Fibroblast of mammary gland (primary cell): ENCODE data around the gene KRTAP5-4.

Experiments used
- DNase-seq: peaks from one replicate; pipeline ENCODE4 v3.0.0-alpha.2; 2010; ENCODE audit warnings: low read depth
- H3K4me3 ChIP-seq: 2 replicates; pipeline ENCODE4 v1.5.1; 2011; ENCODE audit warnings: low read depth, mild to moderate bottlenecking, low read length, moderate library complexity; ENCODE audit not compliant: control insufficient read depth
- CTCF ChIP-seq: conservative IDR thresholded peaks from 2 replicates; pipeline ENCODE4 v1.5.1; 2011; ENCODE audit warnings: low read depth, low read length, inconsistent platforms; ENCODE audit not compliant: control insufficient read depth, insufficient read depth

The KRTAP5-4 gene

GRCh38 chr11:1656061-1656441 lies 34.1 kb upstream of the KRTAP5-4 start:
- TF ChIP-seq CTCF = no peak
- no peak overlapping the region for H3K4me3 ChIP-seq

DNA sequence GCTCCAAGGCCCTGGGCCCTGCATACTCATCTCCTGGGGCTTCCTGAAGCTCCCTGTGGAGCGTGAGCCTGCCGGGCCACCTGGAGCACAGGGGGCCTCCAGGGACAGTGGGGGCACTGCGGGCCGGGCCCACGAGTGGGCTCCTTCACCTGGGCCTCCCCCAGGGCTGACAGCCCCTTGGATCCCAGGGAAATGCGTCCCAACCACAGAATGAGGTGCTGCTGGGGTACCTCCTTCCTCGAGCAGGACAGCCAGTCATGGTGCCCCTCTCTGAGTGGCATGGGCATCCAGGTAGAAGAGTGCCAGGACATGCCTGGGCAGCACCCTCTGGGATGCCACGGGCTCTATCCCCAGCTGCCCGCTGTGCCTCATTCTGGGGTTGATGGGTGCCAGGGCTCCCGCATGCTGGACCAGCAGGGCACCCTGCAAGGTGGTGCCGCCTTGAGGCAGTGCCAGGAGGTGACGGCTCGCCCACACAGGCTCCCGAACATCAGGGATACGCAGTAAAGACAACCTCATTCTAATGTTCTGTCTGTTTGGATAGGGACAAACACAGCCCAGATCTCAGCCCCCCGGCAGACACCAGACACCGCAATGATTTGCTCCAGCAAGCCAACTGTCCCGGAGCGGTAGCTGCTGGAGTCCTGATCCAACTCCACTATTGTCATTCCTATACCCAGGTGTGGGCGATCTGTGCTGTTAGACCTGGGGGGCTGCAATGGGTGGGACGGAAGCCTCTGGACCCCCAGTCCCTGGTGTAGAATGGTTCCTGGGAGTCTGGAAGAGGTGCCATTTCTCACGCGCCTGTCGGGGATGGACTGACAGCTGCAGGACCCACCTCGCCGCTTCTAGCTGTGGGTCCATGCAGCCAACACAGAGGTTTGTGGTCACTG lies 33.5 kb upstream of the KRTAP5-4 start:
- H3K4me3 ChIP-seq = no peak overlapping the region
- no peak for DNase-seq
- no peak for TF ChIP-seq CTCF

More at GRCh38 chr11:1656061-1656441, 34.1 kb upstream of the KRTAP5-4 start:
- DNase-seq = no peak

DNA sequence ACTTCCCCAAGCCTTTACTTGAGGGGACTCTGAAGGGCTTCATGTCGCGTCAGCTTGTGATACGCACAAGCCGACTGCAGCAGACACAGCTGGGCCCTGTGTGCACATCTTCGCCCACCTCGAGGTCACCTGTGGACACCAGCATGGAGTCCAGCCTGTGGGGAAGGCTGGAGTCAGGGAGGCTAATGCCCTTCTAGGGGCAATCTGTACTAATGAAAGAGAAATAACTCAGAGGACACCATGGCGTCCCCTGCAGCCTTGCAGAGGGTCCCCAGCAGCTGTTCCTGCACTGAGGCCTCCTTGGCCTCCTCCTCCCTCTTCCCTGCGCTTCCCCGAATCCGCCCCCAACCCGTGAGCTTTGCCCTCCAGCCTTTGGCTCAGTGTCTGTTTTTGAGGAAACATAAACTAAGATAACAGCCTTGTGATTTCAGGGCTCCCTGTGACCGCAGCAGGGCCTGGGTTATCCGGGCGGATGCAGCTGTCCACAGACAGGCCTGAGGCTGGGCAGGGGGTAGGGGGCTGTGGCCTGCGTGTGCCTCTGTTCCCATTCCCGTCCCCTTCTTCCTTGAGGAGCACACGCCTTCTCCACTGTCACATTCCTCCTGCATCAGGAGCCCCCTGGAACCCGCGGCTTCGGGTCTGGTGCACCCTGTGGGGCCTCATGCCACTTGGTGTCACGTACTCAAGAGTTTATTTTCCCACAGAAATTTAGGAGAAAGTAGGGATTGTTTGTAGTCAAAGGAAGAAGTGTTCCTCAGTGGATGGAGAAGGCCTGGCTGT lies 32.6 kb upstream of the KRTAP5-4 start:
- no peak for DNase-seq
- H3K4me3 ChIP-seq = no peak overlapping the region
- no peak for TF ChIP-seq CTCF

DNA sequence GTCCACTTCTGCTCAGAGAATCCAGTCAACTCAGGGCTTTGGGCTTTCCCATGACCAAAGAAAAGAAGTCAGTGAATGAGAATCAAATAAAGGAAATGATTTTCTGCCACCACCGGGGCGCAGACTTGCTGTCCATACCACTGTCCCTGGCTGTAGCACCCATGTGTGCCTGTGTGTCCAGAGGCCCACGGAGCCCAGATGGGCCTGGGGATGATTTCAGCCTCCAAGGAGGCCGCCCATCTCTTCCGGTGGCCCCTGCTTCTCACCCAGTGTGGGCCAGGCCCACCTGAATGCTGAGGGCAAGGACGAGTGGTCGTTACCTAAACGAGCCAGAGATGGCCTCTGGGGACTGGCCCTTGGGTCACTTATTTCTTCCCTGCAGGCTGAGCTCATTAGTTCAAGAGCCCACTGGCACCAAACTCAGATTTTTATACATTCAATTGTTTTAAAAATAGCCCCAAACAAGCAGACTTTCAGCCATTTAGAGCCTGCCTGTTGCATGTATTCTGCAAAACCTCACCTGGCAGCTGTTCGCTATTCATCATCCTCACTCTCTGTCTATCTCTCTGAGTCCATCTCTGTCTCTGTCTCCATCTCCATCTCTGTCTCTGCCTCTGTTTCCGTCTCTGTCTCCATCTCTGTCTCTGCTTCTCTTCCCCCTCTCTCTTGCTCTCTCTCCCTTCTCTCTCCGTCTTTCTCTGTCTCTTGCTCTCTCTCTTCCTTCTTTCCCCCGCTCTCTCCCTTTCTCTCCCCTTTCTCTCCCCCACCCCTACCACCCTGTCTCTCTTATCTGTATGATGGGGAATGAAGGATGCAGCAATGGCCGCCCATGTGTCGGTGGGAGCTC lies 31.8 kb upstream of the KRTAP5-4 start:
- DNase-seq = no peak
- no peak for TF ChIP-seq CTCF
- no peak overlapping the region for H3K4me3 ChIP-seq

DNA sequence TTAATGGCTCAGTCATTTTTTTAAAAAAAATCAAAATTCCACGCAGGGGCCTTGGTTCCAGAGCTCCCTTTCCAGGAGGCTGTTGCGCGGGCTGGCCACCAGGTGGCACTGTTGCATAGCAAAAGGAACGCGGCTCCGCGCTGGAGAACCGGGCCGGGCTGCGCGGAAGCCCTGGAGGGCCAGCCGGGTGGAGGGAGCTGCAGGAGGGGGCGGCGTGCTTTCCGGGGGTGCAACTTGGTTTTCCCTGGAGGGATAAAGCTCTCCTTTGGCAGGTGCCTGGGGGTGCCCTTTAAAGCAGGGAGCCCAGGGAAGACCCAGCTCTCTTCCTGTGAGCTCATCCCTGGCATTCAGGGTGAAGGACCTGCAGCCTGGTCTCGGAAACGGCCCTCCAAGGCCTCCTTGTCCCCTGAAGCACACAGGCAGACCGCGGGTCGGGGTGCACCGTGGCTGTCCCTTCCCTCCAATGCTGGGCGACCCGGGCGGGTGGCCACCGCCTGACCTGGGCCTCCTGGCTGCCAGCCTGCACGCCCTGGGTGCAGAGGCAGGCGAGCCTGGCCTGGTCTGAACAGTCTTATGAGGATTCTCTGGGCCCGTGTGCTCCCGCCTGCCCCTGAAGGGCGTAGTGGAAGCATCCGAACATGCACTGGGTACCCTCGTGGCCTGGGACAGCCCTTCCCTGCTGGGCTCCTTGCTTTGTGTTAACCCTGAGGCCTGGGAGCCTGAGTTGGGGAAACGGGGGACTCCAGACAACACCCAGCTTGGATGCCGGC lies 31.0 kb upstream of the KRTAP5-4 start:
- TF ChIP-seq CTCF = peak; percentile 74
- H3K4me3 ChIP-seq = no peak overlapping the region
- DNase-seq = peak; percentile 40

DNA sequence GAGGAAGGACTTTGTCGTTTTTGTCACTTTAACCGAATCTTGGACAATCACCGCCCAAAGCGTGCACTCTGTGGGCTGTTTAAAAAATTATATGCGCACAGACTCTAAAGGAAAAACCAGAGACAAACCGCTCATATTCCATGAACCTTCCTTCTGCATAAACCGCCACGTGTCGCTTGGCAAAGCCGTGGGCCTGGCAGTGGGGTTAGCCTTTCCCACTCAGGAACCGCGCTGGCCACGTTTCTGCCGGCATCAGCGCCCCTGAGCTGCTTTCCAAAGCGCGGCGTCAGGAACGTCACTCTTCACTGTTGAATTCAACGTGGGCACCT lies 30.5 kb upstream of the KRTAP5-4 start:
- H3K4me3 ChIP-seq = no peak overlapping the region
- no peak for TF ChIP-seq CTCF
- DNase-seq = no peak
